ENCODE results near the gene KAT7. TPM values are rescaled to one million over a fixed set of nuclear protein-coding genes. Genes with fewer than 3 reads are reported as not detected.

KAT7 gene
- total RNA-seq, 2 donors from 2014 or later, result 38.9 to 51.4 TPM

GRCh38 chr17:49783071-49783715 lies 5.3 kb upstream of the KAT7 start:
- no peaks in the 10 kb centered on the region for H3K36me3 ChIP-seq

GRCh38 chr17:49783791-49784190 lies 4.7 kb upstream of the KAT7 start:
- H3K9me3 ChIP-seq, result no peaks in the 10 kb centered on the region
- peaks cover 20 to 42% of the 10 kb centered on the region in 2 donors for H3K4me1 ChIP-seq (ENCODE audit: control insufficient read depth in 1 of 2, low read depth in 2 of 2)
- no peak for TF ChIP-seq CTCF (IDR thresholded peaks at IDR 0.05)
- DNase-seq (ENCODE audit: low spot score) (no peak), ATAC-seq (ENCODE audit: insufficient number of reproducible peaks, low FRiP score, low read depth) (no peak)
- H3K36me3 ChIP-seq, result no peaks in the 10 kb centered on the region
- peak overlapping the region; percentile 74 to 76 for H3K27ac ChIP-seq
- no peaks in the 10 kb centered on the region for H3K27me3 ChIP-seq (replicated peaks; ENCODE audit: insufficient read depth)
- no peak overlapping the region for H3K4me3 ChIP-seq

More at GRCh38 chr17:49783071-49783715, 5.3 kb upstream of the KAT7 start:
- Histone ChIP-seq H3K27me3 (replicated peaks; ENCODE audit: insufficient read depth) (no peaks in the 10 kb centered on the region), H3K27ac (peak overlapping the region; percentile 74 to 76), H3K9me3 (no peaks in the 10 kb centered on the region), H3K4me1 (ENCODE audit: control insufficient read depth in 1 of 2, low read depth in 2 of 2) (peaks cover 20 to 42% of the 10 kb centered on the region in 2 donors), H3K4me3 (no peak overlapping the region)
- DNase-seq (ENCODE audit: low spot score) (no peak), ATAC-seq (ENCODE audit: insufficient number of reproducible peaks, low FRiP score, low read depth) (no peak)
- TF ChIP-seq CTCF (IDR thresholded peaks at IDR 0.05), result no peak

- Histone ChIP-seq H3K9me3 (no peaks in the 10 kb centered on the region), H3K4me1 (ENCODE audit: control insufficient read depth in 1 of 2, low read depth in 2 of 2) (peaks cover 19 to 39% of the 10 kb centered on the region in 2 donors), H3K27me3 (replicated peaks; ENCODE audit: insufficient read depth) (no peaks in the 10 kb centered on the region), H3K36me3 (no peaks in the 10 kb centered on the region), H3K4me3 (no peak overlapping the region), H3K27ac (no peak overlapping the region)
- ATAC-seq (ENCODE audit: insufficient number of reproducible peaks, low FRiP score, low read depth) (no peak), DNase-seq (ENCODE audit: low spot score) (no peak)
- no peak for TF ChIP-seq CTCF (IDR thresholded peaks at IDR 0.05)
These were observed 3.8 kb upstream of the KAT7 start for GRCh38 chr17:49784636-49785035.

- Histone ChIP-seq H3K4me1 (ENCODE audit: control insufficient read depth in 1 of 2, low read depth in 2 of 2) (peaks cover 35 to 57% of the 10 kb centered on the region in 2 donors), H3K36me3 (peaks cover 9% of the 10 kb centered on the region), H3K27me3 (replicated peaks; ENCODE audit: insufficient read depth) (no peaks in the 10 kb centered on the region), H3K4me3 (peak overlapping the region; percentile 91), H3K9me3 (no peaks in the 10 kb centered on the region), H3K27ac (peak overlapping the region; percentile 98 to 100)
- ATAC-seq (ENCODE audit: insufficient number of reproducible peaks, low FRiP score, low read depth) (peak; percentile 4), DNase-seq (ENCODE audit: low spot score) (no peak)
- no peak for TF ChIP-seq CTCF (IDR thresholded peaks at IDR 0.05)
These were observed 500 bp upstream of the KAT7 start for GRCh38 chr17:49787884-49788477.

- Histone ChIP-seq H3K36me3 (peaks cover 14% of the 10 kb centered on the region), H3K27me3 (replicated peaks; ENCODE audit: insufficient read depth) (no peaks in the 10 kb centered on the region), H3K4me3 (peak overlapping the region; percentile 91), H3K27ac (peak overlapping the region; percentile 23 to 100), H3K4me1 (ENCODE audit: control insufficient read depth in 1 of 2, low read depth in 2 of 2) (peaks cover 28 to 46% of the 10 kb centered on the region in 2 donors), H3K9me3 (no peaks in the 10 kb centered on the region)
- DNase-seq (ENCODE audit: low spot score), result no peak
- ATAC-seq (ENCODE audit: insufficient number of reproducible peaks, low FRiP score, low read depth), result no peak
- no peak for TF ChIP-seq CTCF (IDR thresholded peaks at IDR 0.05)
These were observed 730 bp downstream of the KAT7 start for GRCh38 chr17:49789243-49789578.

All from thoracic aorta (tissue), 2 donors.